ENCODE measurements around the gene ISG20L2. TPM values are rescaled to one million over a fixed set of nuclear protein-coding genes. Genes with fewer than 3 reads are reported as not detected.
A peak's percentile ranks its signal among the peaks of the same experiment; 100 is the strongest.

Gene ISG20L2
- total RNA-seq, 3 donors from 2014 or later, result 27.8 to 33.0 (median 31.0) TPM

- no peak for ATAC-seq
- Histone ChIP-seq H3K9me3 (no peaks in the 10 kb centered on the region), H3K4me3 (no peak overlapping the region), H3K36me3 (ENCODE audit: low read depth) (no peaks in the 10 kb centered on the region), H3K4me1 (ENCODE audit: low read depth) (peaks cover 16% of the 10 kb centered on the region)
- DNase-seq, result no peak
- intact Hi-C loops (cut with DNase I, micrococcal nuclease), result no loop called here
- TF ChIP-seq, protein P1, sequence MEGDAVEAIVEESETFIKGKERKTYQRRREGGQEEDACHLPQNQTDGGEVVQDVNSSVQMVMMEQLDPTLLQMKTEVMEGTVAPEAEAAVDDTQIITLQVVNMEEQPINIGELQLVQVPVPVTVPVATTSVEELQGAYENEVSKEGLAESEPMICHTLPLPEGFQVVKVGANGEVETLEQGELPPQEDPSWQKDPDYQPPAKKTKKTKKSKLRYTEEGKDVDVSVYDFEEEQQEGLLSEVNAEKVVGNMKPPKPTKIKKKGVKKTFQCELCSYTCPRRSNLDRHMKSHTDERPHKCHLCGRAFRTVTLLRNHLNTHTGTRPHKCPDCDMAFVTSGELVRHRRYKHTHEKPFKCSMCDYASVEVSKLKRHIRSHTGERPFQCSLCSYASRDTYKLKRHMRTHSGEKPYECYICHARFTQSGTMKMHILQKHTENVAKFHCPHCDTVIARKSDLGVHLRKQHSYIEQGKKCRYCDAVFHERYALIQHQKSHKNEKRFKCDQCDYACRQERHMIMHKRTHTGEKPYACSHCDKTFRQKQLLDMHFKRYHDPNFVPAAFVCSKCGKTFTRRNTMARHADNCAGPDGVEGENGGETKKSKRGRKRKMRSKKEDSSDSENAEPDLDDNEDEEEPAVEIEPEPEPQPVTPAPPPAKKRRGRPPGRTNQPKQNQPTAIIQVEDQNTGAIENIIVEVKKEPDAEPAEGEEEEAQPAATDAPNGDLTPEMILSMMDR (IDR thresholded peaks at IDR 0.05), result no peak
Measured at GRCh38 chr1:156690675-156691036, 37.9 kb downstream of the ISG20L2 start.

DNA sequence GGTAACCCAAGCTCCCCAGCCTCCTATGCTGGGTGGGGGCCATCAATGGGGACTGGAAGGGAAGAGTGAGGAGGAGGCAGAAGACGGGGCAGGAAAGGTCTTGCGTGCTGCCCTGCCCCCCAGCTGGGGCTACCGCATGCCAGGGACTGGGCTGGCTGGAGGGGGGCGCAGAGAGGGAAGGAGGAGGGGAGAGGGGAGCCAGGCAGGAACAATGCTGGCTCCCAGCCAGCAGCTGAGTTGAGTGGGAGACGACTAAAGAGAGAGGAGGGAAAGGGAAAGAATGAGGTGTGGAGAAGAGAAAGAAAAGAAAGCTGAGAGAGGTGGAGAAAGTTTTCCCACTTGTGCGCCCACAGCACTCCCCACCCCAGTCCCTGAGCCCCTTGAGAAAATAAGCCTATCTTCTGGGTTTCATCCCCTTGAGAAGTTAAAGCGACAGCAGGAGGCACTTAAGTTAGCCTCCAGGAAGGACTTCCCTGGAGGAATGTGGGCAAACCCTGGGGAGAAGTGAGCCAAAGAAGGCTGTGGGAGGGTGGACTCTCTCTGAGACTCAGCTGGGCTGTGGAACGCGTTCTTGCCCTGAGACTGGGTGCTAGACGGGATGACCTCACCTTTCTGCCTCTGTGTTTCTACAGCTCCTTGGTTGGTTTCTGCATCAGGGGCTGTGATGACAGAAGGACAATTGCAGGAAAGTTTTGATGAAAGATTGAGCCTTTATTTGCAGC lies 38.5 kb downstream of the ISG20L2 start:
- no peak for ATAC-seq
- TF ChIP-seq, protein P1 (IDR thresholded peaks at IDR 0.05), result no peak
- H3K36me3 ChIP-seq (ENCODE audit: low read depth), result no peaks in the 10 kb centered on the region
- peaks cover 16% of the 10 kb centered on the region for H3K4me1 ChIP-seq (ENCODE audit: low read depth)
- no peak for DNase-seq
- intact Hi-C loops (cut with DNase I, micrococcal nuclease), result loop anchor here in 1 of 2 donors (5.0 kb wide), 1 partner anchor 37 kb away; the partner anchor contains the start of genes ISG20L2 and METTL25B
- H3K9me3 ChIP-seq, result no peaks in the 10 kb centered on the region
- H3K4me3 ChIP-seq, result no peak overlapping the region

GRCh38 chr1:156689035-156689952 lies 39.3 kb downstream of the ISG20L2 start:
- TF ChIP-seq, protein P1 (IDR thresholded peaks at IDR 0.05), result peak; percentile 84
- Histone ChIP-seq H3K36me3 (ENCODE audit: low read depth) (no peaks in the 10 kb centered on the region), H3K9me3 (no peaks in the 10 kb centered on the region), H3K4me1 (ENCODE audit: low read depth) (peaks cover 16% of the 10 kb centered on the region), H3K4me3 (no peak overlapping the region)
- ATAC-seq (peak; percentile 89), DNase-seq (peak; percentile 68 to 82 (median 80))
- intact Hi-C loops (cut with DNase I, micrococcal nuclease), result loop anchor here in 1 of 2 donors (5.0 kb wide), 1 partner anchor 38 kb away; the partner anchor contains the start of genes ISG20L2 and METTL25B

- ATAC-seq, result no peak
- TF ChIP-seq, protein P1 (IDR thresholded peaks at IDR 0.05), result no peak
- H3K4me3 ChIP-seq, result no peak overlapping the region
Measured at GRCh38 chr1:156684227-156684782, 44.3 kb downstream of the ISG20L2 start.

DNA sequence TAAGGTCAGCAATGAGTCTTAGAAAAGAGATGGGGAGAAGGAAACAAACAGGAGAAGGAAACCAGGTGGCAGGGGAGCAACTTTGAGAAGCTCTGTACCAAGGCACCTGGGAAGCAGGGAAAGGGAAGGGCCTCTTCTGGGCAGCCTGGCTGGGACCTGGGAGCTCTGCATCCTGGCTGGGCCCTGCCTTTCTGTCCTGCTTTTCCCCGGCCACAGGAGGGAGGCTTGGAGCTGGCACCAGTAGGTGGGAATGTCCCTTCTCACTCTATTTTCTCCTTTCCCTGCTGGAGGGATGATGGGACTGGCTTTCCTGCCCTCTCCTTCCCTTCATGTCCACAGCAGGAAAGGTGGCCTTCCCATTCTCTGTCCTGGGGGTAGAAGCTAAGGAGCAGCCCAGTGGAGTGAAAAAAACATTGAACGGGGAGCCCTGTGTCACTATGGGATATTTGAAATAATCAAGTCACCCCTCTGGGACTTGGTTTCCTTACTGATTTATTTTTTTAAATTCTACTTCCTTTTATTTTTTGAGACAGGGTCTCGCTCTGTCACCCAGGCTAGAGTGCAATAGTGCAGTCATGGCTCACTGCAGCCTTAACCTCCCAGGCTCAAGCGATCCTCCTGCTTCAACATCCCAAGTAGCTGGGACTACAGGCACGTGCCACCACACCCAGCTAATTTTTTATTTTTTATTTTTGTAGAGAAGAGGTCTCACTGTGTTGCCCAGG lies 46.2 kb downstream of the ISG20L2 start:
- TF ChIP-seq, protein P1 (IDR thresholded peaks at IDR 0.05), result no peak
- Histone ChIP-seq H3K9me3 (no peaks in the 10 kb centered on the region), H3K4me3 (no peak overlapping the region), H3K4me1 (ENCODE audit: low read depth) (no peaks in the 10 kb centered on the region), H3K36me3 (ENCODE audit: low read depth) (no peaks in the 10 kb centered on the region)
- intact Hi-C loops (cut with DNase I, micrococcal nuclease), result no loop called here
- DNase-seq (no peak), ATAC-seq (no peak)

More at GRCh38 chr1:156684227-156684782, 44.3 kb downstream of the ISG20L2 start:
- intact Hi-C loops (cut with DNase I, micrococcal nuclease), result no loop called here
- DNase-seq, result no peak
- no peaks in the 10 kb centered on the region for H3K36me3 ChIP-seq (ENCODE audit: low read depth)
- no peaks in the 10 kb centered on the region for H3K4me1 ChIP-seq (ENCODE audit: low read depth)
- H3K9me3 ChIP-seq, result no peaks in the 10 kb centered on the region

All from mucosa of descending colon (tissue), 3 donors.